GF-D8 (cell line): Measurements from ENCODE around the gene UGT1A5.

Experiments
- DNase-seq: peaks from one replicate; lab custom pipeline; 2025; lab: John Stamatoyannopoulos, UW

Gene UGT1A5

DNA sequence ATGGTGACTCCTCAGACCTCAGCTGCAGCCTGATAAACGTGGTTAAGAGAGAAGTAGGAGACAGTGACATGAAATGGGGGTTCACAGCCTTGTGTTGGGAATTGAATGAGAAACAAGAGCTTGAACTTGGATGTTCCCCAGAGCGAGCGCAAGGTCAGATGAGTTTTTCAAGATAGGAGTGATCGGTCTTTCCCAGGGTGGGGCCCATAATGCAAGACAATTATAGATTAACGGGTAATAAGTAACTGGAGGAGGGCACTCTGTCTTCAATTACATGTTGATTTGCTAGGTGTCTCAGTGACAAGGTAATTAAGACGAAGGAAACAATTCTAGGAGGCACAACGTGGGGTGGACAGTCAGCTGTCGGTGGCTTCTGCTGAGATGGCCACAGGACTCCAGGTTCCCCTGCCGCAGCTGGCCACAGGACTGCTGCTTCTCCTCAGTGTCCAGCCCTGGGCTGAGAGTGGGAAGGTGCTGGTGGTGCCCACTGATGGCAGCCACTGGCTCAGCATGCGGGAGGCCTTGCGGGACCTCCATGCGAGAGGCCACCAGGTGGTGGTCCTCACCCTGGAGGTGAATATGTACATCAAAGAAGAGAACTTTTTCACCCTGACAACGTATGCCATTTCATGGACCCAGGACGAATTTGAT is at the start of gene UGT1A5:
Gene UGT1A5, plus strand, starts transcription at position 297 of the 651 bp plus-strand sequence. Its CDS starts 85 bp downstream, at position 382.
- DNase-seq, result no peak

DNA sequence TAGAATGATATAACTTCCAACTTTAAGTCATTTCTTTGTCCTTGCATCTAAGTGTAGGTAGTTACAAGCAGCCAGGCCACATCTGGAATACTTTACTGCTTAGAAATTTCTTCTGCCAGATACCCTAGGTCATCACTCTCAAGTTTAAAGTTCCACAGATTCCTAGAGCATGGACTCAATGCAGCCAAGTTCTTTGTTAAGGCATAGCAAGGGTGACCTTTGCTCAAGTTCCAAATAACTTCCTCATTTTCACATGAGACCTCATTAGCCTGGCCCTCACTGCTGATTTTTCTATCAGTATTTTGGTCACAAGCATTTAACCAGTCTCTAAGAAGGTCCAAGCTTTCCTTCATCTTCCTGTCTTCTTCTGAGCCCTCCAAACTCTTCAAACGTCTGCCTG is 48.8 kb upstream of the UGT1A5 start:
- DNase-seq, result no peak

DNA sequence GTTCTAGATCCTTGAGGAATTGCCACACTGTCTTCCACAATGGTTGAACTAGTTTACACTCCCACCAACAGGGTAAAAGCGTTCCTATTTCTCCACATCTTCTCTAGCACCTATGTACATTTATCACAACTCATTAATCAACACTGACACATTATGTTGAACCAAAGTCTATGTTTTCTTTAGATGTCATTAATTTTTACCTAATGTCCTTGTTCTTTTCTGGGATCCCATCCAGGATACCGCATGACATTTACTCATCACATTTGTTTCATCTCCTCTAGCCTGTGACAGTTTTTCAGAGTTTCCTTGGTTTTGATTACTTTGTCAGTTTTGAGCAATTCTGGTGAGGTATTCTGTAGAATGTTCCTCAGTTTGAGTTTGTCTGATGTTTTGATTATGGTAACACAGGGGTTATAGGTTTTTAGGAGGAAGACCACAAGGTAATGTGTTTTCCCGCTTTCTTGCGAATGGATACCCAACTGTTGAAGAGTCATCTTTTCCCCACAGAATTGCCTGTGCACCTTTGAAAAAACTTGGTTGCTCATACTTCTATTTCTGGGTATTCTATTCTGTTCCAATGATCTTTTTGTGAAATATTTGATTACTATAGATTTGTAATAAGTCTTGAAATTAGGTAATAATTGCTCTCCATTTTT is 44.0 kb upstream of the UGT1A5 start:
- no peak for DNase-seq

DNA sequence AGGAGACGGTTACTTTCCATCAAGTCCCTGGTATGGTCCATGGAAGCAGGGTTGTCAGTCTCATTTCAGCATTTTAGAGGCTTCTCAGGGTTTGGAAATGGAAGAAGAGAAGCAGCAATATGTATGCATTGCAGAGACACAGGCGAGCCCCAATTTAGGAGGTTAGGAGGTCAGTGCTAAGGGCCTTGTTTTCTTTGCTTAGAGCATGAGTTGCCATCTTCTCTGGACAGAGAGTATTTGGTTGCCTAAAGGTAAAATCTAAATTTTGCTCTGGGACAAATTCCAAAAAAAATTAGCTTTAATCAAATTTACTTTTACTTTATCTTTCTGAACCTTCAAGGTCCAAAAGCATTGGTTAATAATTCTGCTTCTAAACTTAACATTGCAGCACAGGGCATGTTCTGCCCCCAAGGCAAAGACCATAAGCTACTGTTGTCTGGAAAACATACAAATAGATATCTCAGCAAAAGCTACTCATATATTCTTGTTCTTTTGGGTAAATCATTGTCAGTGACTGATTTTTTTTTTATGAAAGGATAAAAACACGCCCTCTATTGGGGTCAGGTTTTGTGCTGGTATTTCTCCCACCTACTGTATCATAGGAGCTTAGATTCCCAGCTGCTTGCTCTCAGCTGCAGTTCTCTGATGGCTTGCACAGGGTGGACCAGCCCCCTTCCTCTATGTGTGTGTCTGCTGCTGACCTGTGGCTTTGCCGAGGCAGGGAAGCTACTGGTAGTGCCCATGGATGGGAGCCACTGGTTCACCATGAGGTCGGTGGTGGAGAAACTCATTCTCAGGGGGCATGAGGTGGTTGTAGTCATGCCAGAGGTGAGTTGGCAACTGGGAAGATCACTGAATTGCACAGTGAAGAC is 41.2 kb upstream of the UGT1A5 start, which contains the start of gene UGT1A9:
Gene UGT1A9, plus strand, starts transcription at position 609 of the 872 bp plus-strand sequence. Its CDS starts 37 bp downstream, at position 646.
- no peak for DNase-seq

DNA sequence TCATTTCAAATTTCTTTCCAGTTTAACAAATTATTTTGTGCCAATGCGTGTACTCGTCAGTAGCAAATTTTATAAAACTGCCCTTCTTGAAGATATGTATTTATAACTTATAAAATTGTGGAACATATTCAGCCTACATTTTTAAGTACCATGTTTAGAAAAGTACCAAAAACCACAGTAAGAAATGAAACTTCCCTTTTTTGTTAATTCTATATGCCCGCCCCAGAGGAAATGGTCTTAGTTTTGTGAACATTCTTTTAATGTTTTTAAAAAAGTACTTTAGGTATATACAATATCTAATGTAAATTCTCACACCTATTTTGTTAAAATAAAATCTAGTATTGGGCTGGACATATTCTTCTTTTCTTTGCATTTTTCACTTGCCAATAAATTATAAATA is 39.8 kb upstream of the UGT1A5 start:
- DNase-seq, result no peak

DNA sequence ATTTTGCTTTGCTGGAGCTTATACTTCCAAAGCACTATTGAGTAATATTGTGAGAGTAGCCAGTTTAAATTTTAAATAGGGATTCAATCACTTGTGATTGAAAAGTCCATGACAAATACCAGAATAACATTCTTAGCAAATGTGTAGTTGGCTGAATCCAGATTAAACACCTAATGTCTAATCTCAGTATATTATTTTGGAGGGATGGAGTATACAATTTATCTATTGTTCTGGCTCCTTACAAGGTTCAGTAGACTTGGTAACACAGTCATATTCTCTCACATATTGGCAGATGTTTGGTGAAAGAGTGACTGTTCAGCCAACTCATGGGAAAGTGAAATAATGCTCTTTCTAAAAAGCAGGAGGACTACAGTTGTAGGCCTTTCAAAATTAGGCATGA is 38.8 kb upstream of the UGT1A5 start:
- DNase-seq, result no peak

DNA sequence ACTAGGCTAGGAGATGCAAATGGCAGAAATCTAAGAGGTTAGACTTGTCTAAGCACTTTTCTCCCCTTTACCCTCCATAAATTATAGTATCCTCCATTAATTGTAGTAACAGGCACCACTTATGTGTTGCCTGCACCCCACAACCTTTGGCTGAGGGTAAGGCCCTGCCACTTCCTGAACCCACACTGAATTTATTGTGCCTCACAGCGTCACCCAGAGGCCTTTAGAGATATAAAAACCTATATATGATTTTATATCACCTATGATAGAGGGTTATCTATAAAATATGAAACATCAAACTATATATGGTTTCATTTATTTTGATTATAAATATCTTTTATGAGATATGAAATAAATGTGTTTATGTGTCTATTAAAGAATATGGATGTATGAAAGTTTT is 38.4 kb upstream of the UGT1A5 start:
- DNase-seq, result no peak

DNA sequence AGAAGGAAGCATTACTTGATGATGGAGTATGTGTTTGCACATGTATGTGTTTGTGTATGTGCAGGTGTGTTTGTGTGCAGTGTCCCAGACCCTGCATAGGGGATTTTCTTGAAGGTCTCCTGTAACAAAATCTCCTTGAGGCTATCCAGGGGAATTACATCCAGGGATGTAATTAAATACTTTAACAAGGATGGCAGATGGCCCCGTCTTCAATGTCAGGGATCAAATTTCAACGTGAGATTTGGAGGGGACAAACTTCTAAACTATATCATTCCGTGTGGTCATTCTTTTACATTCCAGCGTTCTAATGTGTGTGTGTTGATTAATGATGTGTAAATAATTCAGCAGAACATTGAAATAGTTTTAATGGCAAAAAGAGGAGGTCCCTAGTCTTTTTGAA is 37.7 kb upstream of the UGT1A5 start:
- DNase-seq, result no peak

DNA sequence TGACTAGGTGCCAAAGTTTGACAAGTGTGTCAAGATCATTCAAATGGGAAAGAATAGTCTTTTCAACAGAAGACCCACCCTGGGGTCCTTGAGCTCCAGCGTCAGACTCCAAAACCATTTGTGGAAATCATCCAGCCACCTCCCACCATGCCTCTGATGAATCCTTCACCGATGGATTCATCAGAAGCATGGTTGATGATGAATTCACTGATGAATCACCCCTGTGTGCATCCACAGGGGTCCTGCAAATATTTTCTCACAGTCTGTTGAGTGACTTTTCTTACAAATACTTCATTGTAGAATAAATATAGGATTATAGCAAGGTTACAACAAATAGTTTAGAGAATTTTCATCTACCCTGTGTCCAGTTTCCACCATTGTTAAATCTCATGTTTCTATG is 36.7 kb upstream of the UGT1A5 start:
- no peak for DNase-seq

DNA sequence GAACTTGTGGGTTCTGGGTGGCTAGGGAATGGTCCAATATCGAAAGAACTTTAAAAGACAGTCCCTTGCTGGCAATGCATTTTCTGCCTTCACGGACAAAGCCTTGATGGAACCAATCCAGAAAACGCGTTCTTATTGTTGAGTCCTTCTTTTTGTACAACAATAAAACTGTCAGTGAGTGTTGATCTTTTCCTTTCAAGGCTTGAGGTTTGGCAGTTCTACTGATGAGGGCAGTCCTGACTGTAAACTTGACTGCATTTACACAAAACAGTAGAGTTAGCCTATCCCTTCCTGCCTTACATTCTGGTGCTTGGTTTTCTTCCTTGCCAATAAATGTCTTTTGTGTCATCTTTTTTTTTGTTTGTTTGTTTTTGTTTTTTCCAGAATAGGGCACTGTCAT is 33.5 kb upstream of the UGT1A5 start:
- DNase-seq, result no peak

DNA sequence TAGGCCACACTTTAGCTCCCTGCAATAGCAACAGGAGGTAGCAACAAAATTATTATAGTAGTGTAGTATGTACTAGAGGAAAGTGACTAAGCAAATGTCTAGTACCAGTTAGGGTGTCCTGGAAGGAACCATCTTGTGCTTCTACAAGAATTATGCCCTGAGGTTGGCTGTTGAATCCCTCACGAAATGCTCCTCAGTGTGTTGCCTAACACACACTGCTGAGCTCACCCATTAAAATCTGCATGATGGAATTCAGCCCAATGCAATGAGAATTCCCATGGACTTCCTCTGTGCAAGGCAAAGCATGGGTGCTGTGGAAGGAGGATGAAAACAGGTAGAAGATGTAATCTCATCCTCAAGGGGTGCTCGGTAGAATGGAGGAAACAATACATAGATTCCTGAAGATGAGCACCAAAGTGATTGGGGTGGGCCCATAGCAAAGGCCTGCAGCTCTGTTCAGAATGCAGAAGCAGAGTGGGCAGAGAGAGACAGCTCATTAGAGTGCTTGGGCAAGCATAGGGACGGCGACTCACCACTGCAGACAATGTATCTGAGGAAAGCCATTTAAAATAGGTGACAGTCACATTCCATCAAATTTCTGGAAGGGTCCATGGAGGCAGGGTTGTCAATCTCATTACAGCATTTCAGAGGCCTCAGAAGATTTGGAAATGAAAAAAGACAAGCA is 32.2 kb upstream of the UGT1A5 start:
- DNase-seq, result no peak

DNA sequence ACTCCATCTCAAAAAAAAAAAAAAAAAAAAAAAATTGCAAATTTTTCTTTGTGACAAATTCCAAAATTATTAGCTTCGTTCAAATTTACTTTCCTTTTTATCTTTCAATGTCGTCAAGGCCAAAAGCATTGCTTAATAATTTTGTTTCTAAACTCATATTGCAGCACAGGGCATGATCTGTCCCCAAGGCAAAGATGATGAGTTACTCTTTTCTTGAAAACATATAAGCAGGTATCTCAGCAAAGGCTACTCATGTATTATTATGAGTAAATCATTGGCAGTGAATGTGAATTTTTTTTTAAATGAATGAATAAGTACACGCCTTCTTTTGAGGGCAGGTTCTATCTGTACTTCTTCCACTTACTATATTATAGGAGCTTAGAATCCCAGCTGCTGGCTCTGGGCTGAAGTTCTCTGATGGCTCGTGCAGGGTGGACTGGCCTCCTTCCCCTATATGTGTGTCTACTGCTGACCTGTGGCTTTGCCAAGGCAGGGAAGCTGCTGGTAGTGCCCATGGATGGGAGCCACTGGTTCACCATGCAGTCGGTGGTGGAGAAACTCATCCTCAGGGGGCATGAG is 31.1 kb upstream of the UGT1A5 start, which contains the start of gene UGT1A7:
Gene UGT1A7, plus strand, starts transcription at position 381 of the 579 bp plus-strand sequence. Its CDS starts 37 bp downstream, at position 418.
- DNase-seq, result no peak

DNA sequence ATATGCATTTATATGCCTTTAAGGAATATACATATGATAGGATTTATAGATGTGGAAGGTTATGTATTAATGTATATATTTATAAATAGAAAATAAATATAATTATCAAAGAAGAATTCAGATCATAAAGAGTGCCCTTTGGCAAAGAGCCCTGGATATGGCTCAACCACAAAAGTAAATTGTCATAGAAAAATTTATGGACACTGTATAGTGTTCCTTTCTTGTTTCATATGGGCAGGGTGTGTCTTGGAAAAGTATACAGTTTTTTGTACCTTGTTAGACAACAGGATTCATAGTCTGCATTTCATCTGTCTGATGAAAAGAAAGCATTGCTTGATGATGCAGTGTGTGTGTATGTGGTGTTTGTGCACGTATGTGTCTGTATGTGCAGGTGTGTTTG is 28.1 kb upstream of the UGT1A5 start:
- no peak for DNase-seq

DNA sequence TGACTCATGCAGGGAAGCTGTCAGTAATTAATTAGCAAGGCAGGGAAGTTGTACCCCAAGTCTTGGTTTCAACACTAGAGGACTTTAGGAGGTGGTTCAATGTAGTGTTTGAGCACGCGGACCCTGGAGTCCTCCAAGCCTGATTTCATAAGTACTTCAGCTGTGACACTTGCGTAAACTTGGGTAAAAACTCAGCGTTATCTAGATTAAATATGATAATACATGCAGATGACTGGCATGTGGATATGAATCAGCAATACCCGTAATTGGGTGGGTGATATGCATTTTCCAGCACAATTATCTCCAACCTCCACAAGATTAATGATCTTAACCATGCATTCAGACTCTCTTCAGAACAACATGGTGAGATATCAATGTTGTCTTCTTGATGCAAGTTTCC is 25.8 kb upstream of the UGT1A5 start:
- DNase-seq, result peak; percentile 85

DNA sequence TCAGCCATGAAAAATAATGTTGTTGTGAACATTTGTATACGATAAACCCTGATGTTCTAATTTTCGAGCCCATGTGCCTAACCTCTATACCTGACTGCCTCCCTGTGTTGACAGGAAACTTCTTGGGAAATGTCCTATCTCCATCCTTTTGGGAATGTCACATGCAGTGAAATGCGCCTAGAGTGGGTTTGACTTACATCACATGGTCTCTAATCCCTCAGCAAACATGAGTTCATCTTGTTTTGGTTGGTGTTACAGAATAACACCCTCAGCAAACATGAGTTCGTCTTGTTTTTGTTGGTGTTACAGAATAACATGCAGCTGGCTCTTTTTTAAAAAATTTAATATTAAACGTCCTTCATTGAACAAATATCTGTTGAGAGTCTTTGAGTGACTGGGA is 24.4 kb upstream of the UGT1A5 start:
- DNase-seq, result no peak

DNA sequence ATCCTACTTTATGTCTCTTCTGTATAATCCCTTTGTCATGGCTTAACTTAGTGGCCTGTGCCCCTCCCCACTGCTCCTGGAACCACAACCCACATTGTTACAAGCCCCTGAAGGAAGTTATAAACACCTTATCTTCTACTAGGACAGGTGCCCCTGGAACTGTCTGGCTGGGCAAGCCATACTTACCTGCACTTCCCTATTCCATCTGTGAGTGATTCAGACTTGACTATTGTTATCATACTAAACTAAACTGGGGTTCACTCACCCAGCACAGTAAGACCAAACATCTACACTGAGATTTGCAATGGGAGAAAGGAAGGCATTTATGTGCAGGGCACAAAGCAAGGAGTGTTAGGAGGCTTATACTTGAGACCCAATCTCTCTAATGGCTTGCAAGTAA is 23.7 kb upstream of the UGT1A5 start:
- no peak for DNase-seq

DNA sequence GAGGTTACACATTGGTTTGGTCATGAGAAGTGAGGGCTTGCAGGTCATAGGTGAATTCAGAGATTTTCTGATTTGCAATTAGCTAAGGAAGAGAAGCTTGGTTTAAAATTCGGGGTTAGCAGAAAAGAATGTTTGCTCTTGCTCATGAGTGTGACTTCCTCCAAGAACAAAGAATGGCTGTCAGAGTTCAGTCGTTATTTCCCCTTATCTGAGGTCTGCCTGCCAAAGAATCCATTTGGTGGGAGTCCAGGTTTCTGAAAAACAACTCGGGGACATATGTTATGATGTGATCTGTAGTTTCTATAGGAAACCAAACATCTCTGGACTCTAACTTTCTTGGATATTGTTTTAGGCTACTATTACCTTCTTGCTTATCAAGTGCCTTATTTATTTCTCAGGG is 23.2 kb upstream of the UGT1A5 start:
- DNase-seq, result no peak

DNA sequence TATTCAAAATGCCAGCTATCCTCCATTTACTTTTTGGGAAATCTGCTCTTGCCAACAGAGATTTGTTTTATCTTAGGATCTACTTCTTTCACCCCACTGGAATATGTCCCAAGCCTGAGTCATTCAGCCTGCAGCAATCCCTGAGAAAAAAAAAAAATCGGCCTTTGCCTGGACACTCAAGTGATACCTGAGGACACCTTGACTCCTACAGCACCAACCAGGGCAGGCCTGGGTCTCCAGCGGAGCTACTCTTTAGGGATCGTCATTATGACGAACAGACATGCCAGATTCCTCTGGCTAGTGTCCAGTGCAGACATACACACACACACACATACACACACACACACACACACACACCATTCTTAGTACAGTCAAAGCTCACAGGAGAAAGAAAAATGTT is 22.3 kb upstream of the UGT1A5 start:
- no peak for DNase-seq

DNA sequence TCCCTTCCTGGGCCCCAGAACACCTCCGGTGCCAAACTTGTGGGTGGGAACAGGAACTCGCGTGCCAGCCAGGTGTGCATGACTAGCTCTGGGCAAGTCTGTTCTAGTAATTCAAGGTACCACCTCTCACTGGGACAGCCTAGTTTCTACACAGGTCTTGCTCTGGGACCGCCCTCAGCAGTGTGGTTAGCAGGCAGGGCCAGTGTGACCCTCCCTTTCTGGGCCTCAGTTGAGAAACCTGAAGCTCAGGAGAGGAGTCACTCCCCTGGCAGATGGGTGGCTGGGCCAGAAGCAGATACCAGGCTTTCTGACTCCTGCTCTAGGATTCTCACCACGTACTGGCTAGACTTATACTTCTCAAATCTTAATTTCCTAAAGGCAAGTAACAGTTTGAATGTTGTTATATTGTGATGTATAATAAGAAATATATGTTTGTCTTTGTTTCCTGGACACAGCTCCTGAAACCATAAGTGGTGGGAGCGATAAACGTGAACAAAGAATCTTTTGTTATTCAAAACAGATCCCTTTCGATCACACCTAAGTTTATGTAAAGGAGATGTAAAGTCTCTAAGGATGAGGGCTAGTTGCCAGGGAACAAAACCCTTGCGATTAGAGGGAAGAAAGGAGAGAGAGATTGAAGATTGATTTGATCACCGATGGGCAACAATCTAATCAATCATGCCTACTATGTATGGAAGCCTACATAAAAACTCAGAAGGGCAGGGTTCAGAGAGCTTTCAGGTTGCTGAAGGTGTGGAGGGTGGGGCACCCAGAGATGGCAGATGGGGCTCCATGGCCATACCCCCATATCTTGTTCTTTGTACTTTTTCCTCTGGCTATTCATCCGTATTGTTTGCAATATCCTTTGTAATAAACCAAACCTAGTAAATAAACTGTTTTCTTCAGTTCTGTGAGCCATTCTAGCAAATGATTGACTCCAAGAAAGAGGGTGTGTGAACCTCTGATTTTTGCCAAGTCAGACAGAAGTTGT is 21.0 kb upstream of the UGT1A5 start:
- no peak for DNase-seq

DNA sequence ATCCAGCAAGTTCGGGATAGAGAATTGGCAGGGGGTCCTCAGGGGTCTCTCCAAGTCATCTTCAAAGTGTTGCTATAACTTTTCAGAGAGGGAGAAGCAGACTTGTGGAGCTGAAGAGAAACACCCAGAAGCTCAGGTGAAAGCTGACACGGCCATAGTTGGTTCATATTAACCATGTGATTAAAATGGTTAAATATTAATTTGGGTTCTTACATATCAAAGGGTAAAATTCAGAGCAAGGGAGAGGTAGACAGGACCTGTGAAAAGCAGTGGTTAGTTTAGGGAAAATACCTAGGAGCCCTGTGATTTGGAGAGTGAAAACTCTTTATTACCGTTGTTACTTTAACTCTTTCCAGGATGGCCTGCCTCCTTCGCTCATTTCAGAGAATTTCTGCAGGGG is 20.1 kb upstream of the UGT1A5 start, which contains the start of gene UGT1A6:
Gene UGT1A6, plus strand, starts transcription at position 243 of the 400 bp plus-strand sequence. Its CDS starts 115 bp downstream, at position 358.
- DNase-seq, result no peak
